HepG2 (cell line): ENCODE measurements around the gene TMEM174. TPM values are rescaled to one million over a fixed set of nuclear protein-coding genes. Genes with fewer than 3 reads are reported as not detected.

ENCODE experiments used
- ATAC-seq: fragments of 200-7000 bp; cut with Tn5 transposase; 3 replicates; pipeline ENCODE4 v1.9.1; 2020; ENCODE audit warnings: mild to moderate bottlenecking, moderate library complexity
- BruUV-seq: library from RNA; stranded (reverse); fragments of 400-500 nt; replicated peaks from 2 replicates; lab custom pipeline; 2021; lab: Mats Ljungman, UMichigan
- CTCF ChIA-PET: fragments of 300-600 bp; formaldehyde crosslinking; extraction: SDS; loops from one replicate; lab custom pipeline; 2021; ENCODE audit warnings: low total read pairs, inconsistent platforms, low intra/inter-chr PET ratio; lab: Yijun Ruan, JAX
- POLR2A ChIA-PET: fragments of 350-600 bp; sonication (Branson Sonifier 250); formaldehyde crosslinking; loops from one replicate; lab custom pipeline; 2020; ENCODE audit warnings: antibody characterized with exemption, inconsistent platforms; lab: Yijun Ruan, JAX
- DNase-seq: peaks from one replicate; pipeline ENCODE4 v3.0.0-alpha.2; 2015; ENCODE audit warnings: low spot score
- FAIRE-seq: peaks from 3 replicates; lab custom pipeline; 2011; peaks lifted over from hg19 to GRCh38; lab: Jason Lieb, UNC
- H2AFZ ChIP-seq: one replicate; pipeline ENCODE4 v1.6.1; 2011; ENCODE audit warnings: low read length, inconsistent platforms
- H3K27ac ChIP-seq: fragments of 300-600 bp; 3 replicates; pipeline ENCODE4 v1.8.0; 2011; ENCODE audit warnings: mixed run types, mild to moderate bottlenecking, mixed read lengths, low read length, inconsistent platforms; ENCODE audit not compliant: insufficient read depth; ENCODE audit errors: extremely low read length
- H3K27me3 ChIP-seq, 2 experiments: fragments of 200-600 bp in 1 of 2; 2 replicates in 1 of 2; 3 replicates in 1 of 2; pipeline versions ENCODE4 v1.6.0 to v1.8.0; 2011; ENCODE audit warnings: low read length in 2 of 2, mild to moderate bottlenecking in 2 of 2, moderate library complexity in 2 of 2, inconsistent platforms in 1 of 2; ENCODE audit not compliant: insufficient read depth in 2 of 2, control insufficient read depth in 1 of 2
- H3K36me3 ChIP-seq, 2 experiments: fragments of 200-600 bp in 1 of 2; replicated peaks in 1 of 2; 2 replicates in 1 of 2; 3 replicates in 1 of 2; pipeline versions ENCODE4 v1.5.1 to v1.8.0; 2011; ENCODE audit warnings: low read length in 2 of 2, inconsistent platforms in 1 of 2; ENCODE audit not compliant: insufficient read depth in 2 of 2, control insufficient read depth in 1 of 2
- H3K4me1 ChIP-seq: 2 replicates; pipeline ENCODE4 v1.5.1; 2012; ENCODE audit warnings: low read length, inconsistent platforms; ENCODE audit not compliant: insufficient read depth
- H3K4me2 ChIP-seq: 2 replicates; pipeline ENCODE4 v1.6.0; 2011; ENCODE audit warnings: low read depth, low read length, inconsistent platforms
- H3K4me3 ChIP-seq, 3 experiments: fragments of 200-600 bp in 1 of 3; sonication (generic), shearing (Covaris generic) in 1 of 3; replicated peaks in 1 of 3; 2 replicates each; pipeline ENCODE4 v1.5.1; 2011 to 2016; ENCODE audit warnings: low read length in 3 of 3, inconsistent platforms in 2 of 3, low read depth in 2 of 3, mild to moderate bottlenecking in 2 of 3, control low read depth in 1 of 3, mixed read lengths in 1 of 3; ENCODE audit not compliant: insufficient read depth in 1 of 3
- H3K79me2 ChIP-seq: one replicate; pipeline ENCODE4 v1.6.1; 2011; ENCODE audit warnings: low read length, inconsistent platforms; ENCODE audit not compliant: insufficient read depth
- H3K9ac ChIP-seq: 2 replicates; pipeline ENCODE4 v1.6.0; 2011; ENCODE audit warnings: mild to moderate bottlenecking, low read depth, low read length, inconsistent platforms; ENCODE audit not compliant: insufficient read depth
- H3K9me3 ChIP-seq: 2 replicates; pipeline ENCODE4 v1.5.1; 2012; ENCODE audit warnings: mild to moderate bottlenecking, low read length
- H4K20me1 ChIP-seq: 2 replicates; pipeline ENCODE4 v1.6.0; 2011; ENCODE audit warnings: inconsistent platforms, mild to moderate bottlenecking, low read length, moderate library complexity; ENCODE audit not compliant: insufficient read depth
- RBM22 ChIP-seq: fragments of 200-400 bp; formaldehyde crosslinking; optimal IDR thresholded peaks from 2 replicates; pipeline ENCODE3; 2017; ENCODE audit warnings: mild to moderate bottlenecking, low read length, moderate library complexity
- ZFYVE20 ChIP-seq: sonication (generic); formaldehyde crosslinking; IDR thresholded peaks from 2 replicates; pipeline ENCODE4 v1.8.0; 2023; ENCODE audit warnings: low read depth, mild to moderate bottlenecking, moderate library complexity, missing genetic modification reagents, borderline replicate concordance
- ZNF180 ChIP-seq: sonication (generic); formaldehyde crosslinking; IDR thresholded peaks from 2 replicates; pipeline ENCODE4 v1.4.0; 2020; ENCODE audit warnings: low read depth, missing genetic modification reagents, borderline replicate concordance
- whole genome bisulfite sequencing: methylation state at CpG from one replicate; pipeline ENCODE4 v1.1.6; 2017; ENCODE audit warnings: low lambda C conversion rate; 5-methylcytosine and 5-hydroxymethylcytosine counted together
- in situ Hi-C: cut with HindIII; loops from 2 replicates; pipeline ENCODE4 v1.10.0; 2017; ENCODE audit warnings: low pct_unique_long_range_greater_than_20kb; ENCODE audit not compliant: extremely low pct_ligation_motif_present
- intact Hi-C: fragments of 100-400 bp; cut with micrococcal nuclease; formaldehyde crosslinking; loops from one replicate; pipeline ENCODE4 v1.10.0; 2022; ENCODE audit not compliant: unreplicated experiment
- polyA plus RNA-seq, 8 experiments: library from polyadenylated mRNA; depleted of rRNA in 3 of 8; stranded (reverse) in 7 of 8; unstranded in 1 of 8; fragments of >200 nt; fragmentation: Illumina TruSeq in 4 of 8; extraction: Trizol in 4 of 8; gene quantifications; 2 replicates each; pipeline versions ENCODE4 v1.2.1 to v1.2.3, GENCODE V29; 2011 to 2016; ENCODE audit warnings: low read depth in 4 of 8, missing spikeins in 1 of 8, mixed read lengths in 1 of 8; ENCODE audit not compliant: insufficient read depth in 1 of 8
- total RNA-seq, 5 experiments: library from RNA; depleted of rRNA; stranded (reverse); fragments of >200 nt; fragmentation: Illumina TruSeq; extraction: Trizol; gene quantifications; 2 replicates each; pipeline ENCODE4 v1.2.3, GENCODE V29; 2016; ENCODE audit warnings: low read depth in 1 of 5
- TF ChIP-seq, protein P1 (sequence below): sonication (generic); formaldehyde crosslinking; IDR thresholded peaks from 2 replicates; pipeline ENCODE4 v1.5.1; 2020; ENCODE audit warnings: mild to moderate bottlenecking, missing genetic modification reagents

Gene TMEM174
- total and polyA plus RNA-seq, 2 of the 13 experiments (the other 11 are each of a cell fraction or from before 2014, with no cell fraction given), result not detected

DNA sequence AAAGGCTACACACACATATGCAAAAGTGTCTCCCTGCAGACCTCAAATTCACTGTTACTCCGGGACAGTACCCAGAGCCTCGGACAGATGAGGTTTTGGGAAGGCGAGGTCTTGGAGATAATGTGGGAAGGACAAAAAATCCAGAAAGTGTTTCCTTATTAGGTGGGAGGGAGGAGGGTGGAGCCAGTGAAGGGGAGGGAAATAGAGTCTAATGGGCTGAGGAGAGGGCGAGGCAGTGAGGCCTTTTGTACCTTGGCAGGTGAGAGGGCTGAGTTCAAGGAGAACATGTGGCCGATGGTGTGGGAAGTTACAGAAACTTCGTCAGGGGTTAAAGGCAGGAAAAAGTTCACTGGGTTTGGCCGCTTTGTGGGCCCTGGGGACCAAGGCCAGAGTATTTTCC lies 22.1 kb upstream of the TMEM174 start:
- H3K4me3 ChIP-seq, result no peak overlapping the region
- no peaks in the 10 kb centered on the region for H3K9me3 ChIP-seq
- no peak overlapping the region for H3K9ac ChIP-seq
- no peaks in the 10 kb centered on the region for H3K4me1 ChIP-seq
- CTCF ChIA-PET, result no interaction called here
- intact Hi-C loops (no loop called here), in situ Hi-C loops (no loop called here)
- H3K4me2 ChIP-seq, result no peak overlapping the region
- DNase-seq, result no peak
- 4% methylated on average over 7 of the region's 7 CpGs for WGBS
- no peaks in the 10 kb centered on the region for H3K79me2 ChIP-seq
- TF ChIP-seq RBM22 (no peak), ZNF180 (CRISPR knock-in tag) (no peak), ZFYVE20 (CRISPR knock-in tag) (no peak)
- TF ChIP-seq, protein P1, sequence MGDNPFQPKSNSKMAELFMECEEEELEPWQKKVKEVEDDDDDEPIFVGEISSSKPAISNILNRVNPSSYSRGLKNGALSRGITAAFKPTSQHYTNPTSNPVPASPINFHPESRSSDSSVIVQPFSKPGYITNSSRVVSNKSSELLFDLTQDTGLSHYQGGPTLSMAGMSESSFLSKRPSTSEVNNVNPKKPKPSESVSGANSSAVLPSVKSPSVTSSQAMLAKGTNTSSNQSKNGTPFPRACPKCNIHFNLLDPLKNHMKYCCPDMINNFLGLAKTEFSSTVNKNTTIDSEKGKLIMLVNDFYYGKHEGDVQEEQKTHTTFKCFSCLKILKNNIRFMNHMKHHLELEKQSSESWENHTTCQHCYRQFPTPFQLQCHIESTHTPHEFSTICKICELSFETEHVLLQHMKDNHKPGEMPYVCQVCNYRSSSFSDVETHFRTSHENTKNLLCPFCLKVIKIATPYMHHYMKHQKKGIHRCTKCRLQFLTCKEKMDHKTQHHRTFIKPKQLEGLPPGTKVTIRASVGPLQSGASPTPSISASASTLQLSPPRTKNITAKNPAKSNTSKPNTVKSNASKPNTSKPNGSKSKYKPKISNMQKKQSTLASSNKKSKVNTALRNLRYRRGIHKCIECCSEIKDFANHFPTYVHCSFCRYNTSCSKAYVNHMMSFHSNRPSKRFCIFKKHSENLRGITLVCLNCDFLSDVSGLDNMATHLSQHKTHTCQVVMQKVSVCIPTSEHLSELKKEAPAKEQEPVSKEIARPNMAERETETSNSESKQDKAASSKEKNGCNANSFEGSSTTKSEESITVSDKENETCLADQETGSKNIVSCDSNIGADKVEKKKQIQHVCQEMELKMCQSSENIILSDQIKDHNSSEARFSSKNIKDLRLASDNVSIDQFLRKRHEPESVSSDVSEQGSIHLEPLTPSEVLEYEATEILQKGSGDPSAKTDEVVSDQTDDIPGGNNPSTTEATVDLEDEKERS (CRISPR knock-in tag), result no peak
- POLR2A ChIA-PET, result no interaction called here
- H3K27ac ChIP-seq, result no peak overlapping the region
- no peak for ATAC-seq
- no peaks in the 10 kb centered on the region for H3K36me3 ChIP-seq
- no peaks in the 10 kb centered on the region for H4K20me1 ChIP-seq
- H3K27me3 ChIP-seq, result peaks cover 0 to 27% of the 10 kb centered on the region in 2 experiments; a peak in 2 of 5 replicates
- BruUV-seq, result no TSS peak
- FAIRE-seq, result no peak
- no peak overlapping the region for H2AFZ ChIP-seq
